ENCODE measurements around the gene UPK2. TPM values are rescaled to one million over a fixed set of nuclear protein-coding genes. Genes with fewer than 3 reads are reported as not detected.
"Not testable (repeated sequence)": the region's sequence is repeated elsewhere in the genome, so short reads cannot be mapped to it uniquely, and the experiment has no call there.

UPK2 gene
- total RNA-seq, 1 donor from 2014 or later, result not detected

DNA sequence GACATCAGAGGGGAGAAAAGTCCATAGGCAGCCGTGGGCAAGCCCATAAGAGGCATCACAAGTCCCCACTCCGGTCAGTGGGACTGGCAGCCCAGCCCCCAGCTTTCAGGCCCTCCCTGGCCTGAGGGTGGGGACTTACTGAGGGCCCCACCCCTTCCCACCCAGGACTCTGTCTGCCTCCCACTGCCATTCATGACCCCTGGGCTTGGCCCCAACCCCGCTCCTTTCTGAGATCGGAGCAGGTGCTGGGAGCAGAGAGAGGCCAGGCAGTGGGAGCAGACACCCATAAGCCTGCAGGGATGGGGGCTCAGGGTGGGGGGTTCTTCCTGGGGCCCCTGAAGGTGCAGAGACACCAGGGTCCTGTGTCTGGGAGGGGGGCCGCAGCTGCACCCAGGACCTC lies 5.1 kb downstream of the UPK2 start:
- DNase-seq (ENCODE audit: low read depth, low spot score), result no peak
- Mint-ChIP-seq H3K9me3 (no peaks in the 10 kb centered on the region), H3K4me1 (peaks cover 4% of the 10 kb centered on the region), H3K27ac (ENCODE audit: unreplicated experiment) (no peak overlapping the region), H3K27me3 (ENCODE audit: low read depth) (peaks cover 12% of the 10 kb centered on the region), H3K36me3 (ENCODE audit: low read depth) (no peaks in the 10 kb centered on the region), H3K4me3 (no peak overlapping the region)
- no peak for TF ChIP-seq CTCF (conservative IDR thresholded peaks at IDR 0.05)

GRCh38 chr11:118961591-118961990 lies 5.5 kb downstream of the UPK2 start:
- H3K27ac Mint-ChIP-seq (ENCODE audit: unreplicated experiment), result no peak overlapping the region
- no peak overlapping the region for H3K4me3 Mint-ChIP-seq
- no peaks in the 10 kb centered on the region for H3K36me3 Mint-ChIP-seq (ENCODE audit: low read depth)
- no peak for DNase-seq (ENCODE audit: low read depth, low spot score)
- no peak for TF ChIP-seq CTCF (conservative IDR thresholded peaks at IDR 0.05)
- H3K4me1 Mint-ChIP-seq, result peaks cover 1% of the 10 kb centered on the region
- H3K27me3 Mint-ChIP-seq (ENCODE audit: low read depth), result peaks cover 8% of the 10 kb centered on the region
- no peaks in the 10 kb centered on the region for H3K9me3 Mint-ChIP-seq

- H3K36me3 Mint-ChIP-seq (ENCODE audit: low read depth); H3K4me1 Mint-ChIP-seq; H3K27ac Mint-ChIP-seq (ENCODE audit: unreplicated experiment); H3K27me3 Mint-ChIP-seq (ENCODE audit: low read depth); H3K9me3 Mint-ChIP-seq; H3K4me3 Mint-ChIP-seq; DNase-seq (ENCODE audit: low read depth, low spot score): not testable (repeated sequence)
Measured at GRCh38 chr11:118969508-118969907, 13.4 kb downstream of the UPK2 start.

- Mint-ChIP-seq H3K27ac (ENCODE audit: unreplicated experiment) (no peak within 1 kb of the TSS), H3K4me3 (no peak within 1 kb of the TSS), H3K4me1 (peaks cover 5% of the 10 kb centered on the region), H3K36me3 (ENCODE audit: low read depth) (no peaks in the 10 kb centered on the region), H3K9me3 (peaks cover 2% of the 10 kb centered on the region), H3K27me3 (ENCODE audit: low read depth) (peaks cover 12% of the 10 kb centered on the region)
- no peak for TF ChIP-seq CTCF (conservative IDR thresholded peaks at IDR 0.05)
- DNase-seq (ENCODE audit: low read depth, low spot score), result no peak
Measured at GRCh38 chr11:118971646-118972045, 15.5 kb downstream of the UPK2 start, which contains the start of gene FOXR1. TSS of gene FOXR1 (plus strand) at chr11:118971761. CDS start at chr11:118971932, 171 bp downstream.

DNA sequence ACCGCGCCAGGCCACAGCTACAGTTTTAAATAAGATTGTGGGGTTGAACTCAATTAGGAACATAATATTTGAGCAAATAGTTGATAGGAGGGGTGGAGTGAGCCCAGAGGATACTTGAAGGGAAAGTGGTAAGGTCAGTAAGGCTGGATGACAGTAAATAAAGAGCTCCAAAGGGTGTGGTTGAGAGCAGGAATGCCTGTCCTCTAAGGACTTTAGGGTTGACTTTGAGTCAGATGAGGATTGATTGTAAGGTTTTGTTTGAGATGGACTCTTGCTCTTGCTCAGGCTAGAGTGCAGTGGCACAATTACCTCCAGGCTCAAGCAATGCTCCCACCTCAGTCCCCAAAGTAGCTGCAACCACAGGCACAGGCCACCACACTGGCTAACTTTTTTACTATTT lies 17.9 kb downstream of the UPK2 start:
- H3K9me3 Mint-ChIP-seq, result peaks cover 2% of the 10 kb centered on the region
- H3K4me1 Mint-ChIP-seq, result peaks cover 5% of the 10 kb centered on the region
- H3K4me3 Mint-ChIP-seq, result no peak overlapping the region
- no peak overlapping the region for H3K27ac Mint-ChIP-seq (ENCODE audit: unreplicated experiment)
- no peak for DNase-seq (ENCODE audit: low read depth, low spot score)
- peaks cover 12% of the 10 kb centered on the region for H3K27me3 Mint-ChIP-seq (ENCODE audit: low read depth)
- H3K36me3 Mint-ChIP-seq (ENCODE audit: low read depth), result no peaks in the 10 kb centered on the region
- no peak for TF ChIP-seq CTCF (conservative IDR thresholded peaks at IDR 0.05)

DNA sequence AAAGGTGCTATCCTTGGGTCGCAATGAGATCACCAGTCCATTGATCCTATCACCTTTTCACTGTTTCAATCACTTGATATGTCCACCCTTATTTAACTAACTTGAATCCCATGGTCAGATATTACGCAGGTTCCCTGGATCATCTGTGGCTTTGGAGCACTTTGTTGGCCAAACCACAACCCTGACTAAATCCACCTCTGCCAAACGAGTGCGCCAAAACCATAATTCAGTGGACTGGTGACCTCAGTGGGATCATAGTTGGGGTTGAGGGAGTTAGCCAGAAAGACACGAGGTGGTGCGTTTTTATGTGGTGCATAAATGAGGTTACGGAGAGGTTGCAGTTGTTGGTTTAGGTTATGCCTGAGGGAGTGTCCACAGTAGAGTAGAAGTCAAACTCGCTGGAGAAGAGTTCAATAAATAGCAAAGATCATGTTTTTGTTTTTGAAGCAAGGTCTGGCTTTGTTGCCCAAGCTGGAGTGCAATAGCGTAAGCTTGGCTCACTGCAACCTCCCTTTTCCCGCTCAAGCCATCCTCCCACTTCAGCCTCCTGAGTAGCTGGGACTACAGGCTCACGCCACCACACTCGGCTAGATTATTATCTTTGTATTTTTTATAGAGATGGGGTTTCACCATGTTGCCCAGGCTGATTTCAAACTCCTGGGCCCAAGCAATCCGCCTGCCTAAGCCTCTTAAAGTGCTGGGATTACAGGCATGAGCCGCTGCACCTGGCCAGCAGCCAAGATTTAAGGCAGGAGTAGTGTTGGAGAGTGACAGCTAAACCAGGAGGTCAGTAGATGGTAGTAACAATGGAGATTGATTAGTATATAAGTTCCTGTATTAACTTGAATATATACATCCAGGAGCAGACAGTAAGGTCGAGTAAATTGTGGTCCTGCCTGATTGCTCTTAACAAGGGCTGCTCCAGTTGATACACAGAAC lies 19.9 kb downstream of the UPK2 start:
- no peak for TF ChIP-seq CTCF (conservative IDR thresholded peaks at IDR 0.05)
- Mint-ChIP-seq H3K36me3 (ENCODE audit: low read depth) (no peaks in the 10 kb centered on the region), H3K27ac (ENCODE audit: unreplicated experiment) (no peak overlapping the region), H3K27me3 (ENCODE audit: low read depth) (peaks cover 12% of the 10 kb centered on the region), H3K4me3 (no peak overlapping the region), H3K4me1 (peaks cover 13% of the 10 kb centered on the region), H3K9me3 (peaks cover 2% of the 10 kb centered on the region)
- no peak for DNase-seq (ENCODE audit: low read depth, low spot score)

Measured in neural crest cell (in vitro differentiated cells).